RKO (cell line): ENCODE results near the gene SLC26A1.

Experiments used
- DNase-seq: peaks from one replicate; pipeline ENCODE4 v3.0.0-alpha.2; 2016; ENCODE audit warnings: low spot score

SLC26A1 gene

GRCh38 chr4:993111-994029, at the start of gene SLC26A1:
TSS of gene SLC26A1 (minus strand) at chr4:993404. CDS start at chr4:991703, 1,701 bp downstream.
- no peak for DNase-seq

GRCh38 chr4:1042352-1043055, 49.3 kb upstream of the SLC26A1 start:
- no peak for DNase-seq

- no peak for DNase-seq
Observed at GRCh38 chr4:1041936-1042330, 48.7 kb upstream of the SLC26A1 start.

- no peak for DNase-seq
Observed at GRCh38 chr4:1041147-1041935, 48.1 kb upstream of the SLC26A1 start.

GRCh38 chr4:1040344-1041146, 47.3 kb upstream of the SLC26A1 start:
- no peak for DNase-seq

- DNase-seq: no peak
Observed at GRCh38 chr4:1039493-1040343, 46.5 kb upstream of the SLC26A1 start.

- DNase-seq: no peak
Observed at GRCh38 chr4:1038948-1039492, 45.8 kb upstream of the SLC26A1 start.

GRCh38 chr4:1036976-1037810, 44.0 kb upstream of the SLC26A1 start:
- no peak for DNase-seq

- DNase-seq: no peak
Observed at GRCh38 chr4:1036095-1036494, 42.9 kb upstream of the SLC26A1 start.

- no peak for DNase-seq
Observed at GRCh38 chr4:1035510-1035909, 42.3 kb upstream of the SLC26A1 start.

- no peak for DNase-seq
Observed at GRCh38 chr4:1033840-1034551, 40.8 kb upstream of the SLC26A1 start.

GRCh38 chr4:1032861-1033260, 39.7 kb upstream of the SLC26A1 start:
- no peak for DNase-seq

- DNase-seq: no peak
Observed at GRCh38 chr4:1031956-1032795, 39.0 kb upstream of the SLC26A1 start.

- DNase-seq: no peak
Observed at GRCh38 chr4:1031346-1031745, 38.1 kb upstream of the SLC26A1 start.

GRCh38 chr4:1030559-1030958, 37.4 kb upstream of the SLC26A1 start:
- no peak for DNase-seq

GRCh38 chr4:1030031-1030430, 36.8 kb upstream of the SLC26A1 start:
- no peak for DNase-seq

GRCh38 chr4:1029529-1029928, 36.3 kb upstream of the SLC26A1 start:
- DNase-seq: no peak
